Hepatocyte (in vitro differentiated cells): ENCODE measurements around the gene SART1.
"Not testable (repeated sequence)": the region's sequence is repeated elsewhere in the genome, so short reads cannot be mapped to it uniquely, and the experiment has no call there.

Experiments used
- EZH2 ChIP-seq: fragments of 200-600 bp; sonication (generic); IDR thresholded peaks from 2 replicates; pipeline ENCODE4 v1.6.1; 2016; ENCODE audit warnings: antibody characterized with exemption, mild to moderate bottlenecking, borderline replicate concordance
- TF ChIP-seq, protein P1 (sequence below): fragments of 200-600 bp; sonication (generic); IDR thresholded peaks from 2 replicates; pipeline ENCODE4 v1.5.1; 2016; ENCODE audit warnings: antibody characterized with exemption, mild to moderate bottlenecking; ENCODE audit not compliant: poor library complexity

DNA sequence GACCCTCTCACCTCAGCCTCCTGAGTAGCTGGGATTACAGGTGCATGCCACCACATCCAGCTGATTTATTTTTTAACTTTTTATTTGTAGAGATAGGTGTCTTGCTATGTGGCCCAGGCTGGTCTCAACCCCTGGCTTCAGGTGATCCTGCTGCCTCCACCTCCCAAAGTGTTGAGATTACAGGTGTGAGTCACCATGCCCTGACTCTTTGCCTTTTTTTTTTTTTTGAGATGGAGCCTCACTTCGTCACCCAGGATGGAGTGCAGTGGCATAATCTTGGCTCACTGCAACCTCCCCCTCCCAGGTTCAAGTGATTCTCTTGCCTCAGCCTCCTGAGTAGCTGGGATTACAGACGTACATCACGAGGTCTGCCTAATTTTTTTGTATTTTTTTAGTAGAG, 9.9 kb upstream of the SART1 start:
- TF ChIP-seq, protein P1, sequence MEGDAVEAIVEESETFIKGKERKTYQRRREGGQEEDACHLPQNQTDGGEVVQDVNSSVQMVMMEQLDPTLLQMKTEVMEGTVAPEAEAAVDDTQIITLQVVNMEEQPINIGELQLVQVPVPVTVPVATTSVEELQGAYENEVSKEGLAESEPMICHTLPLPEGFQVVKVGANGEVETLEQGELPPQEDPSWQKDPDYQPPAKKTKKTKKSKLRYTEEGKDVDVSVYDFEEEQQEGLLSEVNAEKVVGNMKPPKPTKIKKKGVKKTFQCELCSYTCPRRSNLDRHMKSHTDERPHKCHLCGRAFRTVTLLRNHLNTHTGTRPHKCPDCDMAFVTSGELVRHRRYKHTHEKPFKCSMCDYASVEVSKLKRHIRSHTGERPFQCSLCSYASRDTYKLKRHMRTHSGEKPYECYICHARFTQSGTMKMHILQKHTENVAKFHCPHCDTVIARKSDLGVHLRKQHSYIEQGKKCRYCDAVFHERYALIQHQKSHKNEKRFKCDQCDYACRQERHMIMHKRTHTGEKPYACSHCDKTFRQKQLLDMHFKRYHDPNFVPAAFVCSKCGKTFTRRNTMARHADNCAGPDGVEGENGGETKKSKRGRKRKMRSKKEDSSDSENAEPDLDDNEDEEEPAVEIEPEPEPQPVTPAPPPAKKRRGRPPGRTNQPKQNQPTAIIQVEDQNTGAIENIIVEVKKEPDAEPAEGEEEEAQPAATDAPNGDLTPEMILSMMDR: not testable (repeated sequence)
- not testable (repeated sequence) for TF ChIP-seq EZH2
